Stimulated activated CD8-positive, alpha-beta memory T cell treated with anti-CD3 and anti-CD28 coated beads, Interleukin-15, amount 100 ng/mL, for 48 hours (primary cell): ENCODE measurements around the gene A4GALT.
"Not testable (repeated sequence)": the region's sequence is repeated elsewhere in the genome, so short reads cannot be mapped to it uniquely, and the experiment has no call there.

Source experiments
- DNase-seq, 2 donors: peaks; one replicate each; pipeline ENCODE4 v3.0.0-alpha.2; 2020; ENCODE audit warnings: low read depth in 2 of 2

A4GALT gene

DNA sequence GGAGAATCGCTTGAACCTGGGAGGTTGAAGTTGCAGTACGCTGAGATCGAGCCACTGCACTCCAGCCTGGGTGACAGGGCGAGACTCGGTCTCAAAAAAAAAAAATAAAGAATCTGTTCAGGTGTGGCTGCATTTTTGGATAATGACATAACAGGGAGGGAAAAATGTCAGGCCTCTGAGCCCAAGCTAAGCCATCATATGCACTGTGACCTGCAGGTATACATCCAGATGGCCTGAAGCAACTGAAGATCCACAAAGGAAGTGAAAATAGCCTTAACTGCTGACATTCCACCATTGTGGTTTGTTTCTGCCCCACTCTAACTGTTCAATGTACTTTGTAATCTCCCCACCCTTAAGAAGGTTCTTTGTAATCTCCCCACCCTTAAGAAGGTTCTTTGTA is 19.6 kb upstream of the A4GALT start:
- DNase-seq: not testable (repeated sequence)

DNA sequence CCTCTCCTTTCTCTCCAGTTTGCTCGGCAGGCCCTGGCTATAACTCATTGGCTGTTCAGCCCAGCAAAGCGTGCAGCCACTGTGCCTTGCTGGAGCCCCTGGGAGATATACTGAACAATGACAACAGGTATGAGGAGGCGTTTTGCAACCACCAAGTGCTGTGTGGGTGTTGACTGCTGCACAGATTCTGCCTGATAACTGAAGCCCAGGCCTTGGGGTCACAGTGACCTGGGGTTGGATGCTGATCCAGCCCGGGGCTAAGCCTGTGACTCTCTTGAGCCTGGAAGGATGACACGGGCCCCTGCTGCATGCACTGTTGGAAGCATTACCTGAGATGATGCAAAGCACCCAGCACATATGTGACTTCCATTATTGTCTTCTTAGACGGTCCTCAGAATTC is 13.7 kb upstream of the A4GALT start:
- no peak for DNase-seq

DNA sequence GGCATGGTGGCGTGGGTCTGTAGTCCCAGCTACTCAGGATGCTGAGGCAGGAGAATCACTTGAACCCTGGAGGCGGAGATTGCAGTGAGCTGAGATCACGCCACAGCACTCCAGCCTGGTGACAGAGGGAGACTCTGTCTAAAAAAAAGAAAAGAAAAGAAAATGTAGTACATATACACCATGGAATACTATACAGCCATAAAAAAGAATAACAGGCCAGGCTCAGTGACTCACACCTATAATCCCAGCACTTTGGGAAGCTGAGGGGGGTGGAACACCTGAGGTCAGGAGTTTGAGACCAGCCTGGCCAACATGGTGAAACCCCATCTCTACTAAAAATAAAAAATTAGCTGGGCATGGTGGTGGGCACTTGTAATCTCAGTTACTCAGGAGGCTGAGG is 12.7 kb upstream of the A4GALT start:
- not testable (repeated sequence) for DNase-seq

DNA sequence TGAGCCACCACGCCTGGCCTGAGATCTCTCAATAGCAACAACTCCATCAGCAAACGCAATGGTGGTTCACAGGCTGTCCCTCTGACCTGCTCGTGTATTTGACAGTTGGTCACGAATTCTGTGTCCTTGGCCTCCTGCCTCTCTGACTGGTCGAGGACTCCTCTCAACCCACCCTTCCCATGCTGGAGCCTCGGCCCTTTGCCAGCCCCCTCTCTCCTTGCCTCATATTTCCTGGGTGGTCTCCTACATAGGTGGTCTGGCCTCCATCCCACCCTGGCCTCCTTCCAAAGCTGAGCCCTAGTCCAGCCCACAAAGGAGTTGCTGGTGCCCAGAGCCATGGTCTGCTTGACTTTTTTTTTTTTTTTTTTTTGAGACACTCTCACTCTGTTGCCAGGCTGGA is 11.4 kb upstream of the A4GALT start:
- no peak for DNase-seq

DNA sequence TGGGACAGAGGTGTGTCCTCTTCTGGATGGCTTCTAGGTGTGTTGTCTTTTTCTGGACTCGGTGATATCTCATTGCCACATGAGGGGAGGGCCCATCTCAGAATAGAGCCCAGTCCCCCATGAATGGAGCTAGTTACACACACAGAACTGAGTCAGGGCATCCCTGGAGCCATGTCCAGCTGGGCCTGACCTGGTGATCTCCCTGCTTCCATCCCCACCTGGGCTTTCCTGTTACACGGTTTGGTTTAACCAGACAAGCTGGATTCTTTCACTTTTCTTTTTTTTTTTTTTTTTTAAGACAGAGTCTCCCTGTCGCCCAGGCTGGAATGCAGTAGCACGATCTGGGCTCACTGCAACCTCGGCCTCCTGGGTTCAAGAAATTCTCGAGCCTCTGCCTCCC is 6.1 kb upstream of the A4GALT start:
- no peak for DNase-seq

DNA sequence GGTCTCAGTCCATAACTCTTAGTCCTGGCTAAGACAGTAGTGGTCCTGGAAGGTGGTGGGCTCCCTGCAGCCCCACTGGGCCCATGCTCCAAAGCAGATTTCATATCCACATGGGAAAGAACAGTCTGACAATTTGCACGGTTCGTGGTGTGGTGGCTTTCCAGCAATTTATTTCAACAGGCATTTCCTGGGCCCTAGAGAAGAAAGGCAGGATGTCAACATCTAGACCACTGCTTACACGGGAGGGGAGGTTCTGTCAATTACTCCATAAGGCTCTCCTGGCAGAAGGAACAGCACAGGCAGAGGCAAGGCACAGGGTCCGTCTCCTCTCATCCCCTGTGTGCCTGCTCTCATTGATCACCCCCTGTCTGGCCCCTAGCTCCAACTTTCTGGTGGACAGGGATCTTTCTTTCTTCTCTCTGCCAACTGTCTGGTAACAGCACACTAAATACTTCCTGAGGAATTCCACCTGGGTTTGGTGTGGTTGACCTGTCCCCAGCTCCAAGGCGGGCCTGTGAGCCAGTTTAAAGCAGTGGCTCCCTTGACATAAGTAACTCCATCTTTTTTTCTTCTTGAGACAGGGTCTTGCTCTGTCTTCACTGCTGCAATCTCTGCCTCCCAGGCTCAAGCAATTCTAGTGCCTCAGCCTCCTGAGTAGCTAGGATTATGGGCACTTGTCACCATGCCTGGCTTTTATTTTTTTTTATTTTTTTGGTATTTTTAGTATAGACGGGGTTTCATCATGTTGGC is 5.1 kb upstream of the A4GALT start:
- no peak for DNase-seq

DNA sequence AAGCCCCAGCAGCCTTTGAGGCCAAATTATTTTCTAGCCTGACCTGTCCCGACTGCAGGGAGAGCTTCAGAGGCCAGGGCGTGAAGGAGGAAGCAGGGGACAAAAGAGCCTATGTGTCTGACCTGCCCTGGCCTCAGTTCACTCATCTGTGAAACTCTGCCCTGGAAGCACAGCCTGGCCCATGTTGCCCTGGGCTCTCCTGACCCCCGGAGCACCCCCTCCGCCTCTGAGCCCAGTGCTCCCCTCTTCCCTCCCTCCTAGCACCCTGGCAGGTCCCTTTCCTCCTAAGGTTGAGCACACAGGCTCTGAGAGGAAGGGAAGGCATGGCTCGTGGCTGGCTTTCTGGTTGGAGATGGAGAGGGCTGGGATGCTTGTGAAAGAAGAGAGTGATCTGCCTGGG is 3.4 kb upstream of the A4GALT start:
- DNase-seq: no peak

DNA sequence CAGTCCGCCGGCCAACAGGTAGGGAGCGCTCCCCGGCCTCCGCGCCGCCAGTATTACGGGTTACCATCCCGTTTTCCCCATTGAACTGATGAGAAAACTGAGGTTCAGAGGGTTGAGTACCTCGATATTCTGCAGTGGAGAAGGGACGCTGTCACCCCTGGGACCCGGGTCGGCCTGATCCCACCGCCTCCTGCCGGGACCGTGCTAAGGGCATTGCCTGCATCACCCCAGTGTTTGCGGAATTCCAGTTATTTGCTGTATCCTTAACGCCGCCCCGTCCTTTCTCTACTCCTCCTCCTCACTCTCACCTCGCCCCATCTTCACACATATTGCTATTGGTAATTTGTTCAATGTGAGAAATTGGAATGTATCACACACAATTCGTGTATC is 370 bp upstream of the A4GALT start:
- DNase-seq: no peak

DNA sequence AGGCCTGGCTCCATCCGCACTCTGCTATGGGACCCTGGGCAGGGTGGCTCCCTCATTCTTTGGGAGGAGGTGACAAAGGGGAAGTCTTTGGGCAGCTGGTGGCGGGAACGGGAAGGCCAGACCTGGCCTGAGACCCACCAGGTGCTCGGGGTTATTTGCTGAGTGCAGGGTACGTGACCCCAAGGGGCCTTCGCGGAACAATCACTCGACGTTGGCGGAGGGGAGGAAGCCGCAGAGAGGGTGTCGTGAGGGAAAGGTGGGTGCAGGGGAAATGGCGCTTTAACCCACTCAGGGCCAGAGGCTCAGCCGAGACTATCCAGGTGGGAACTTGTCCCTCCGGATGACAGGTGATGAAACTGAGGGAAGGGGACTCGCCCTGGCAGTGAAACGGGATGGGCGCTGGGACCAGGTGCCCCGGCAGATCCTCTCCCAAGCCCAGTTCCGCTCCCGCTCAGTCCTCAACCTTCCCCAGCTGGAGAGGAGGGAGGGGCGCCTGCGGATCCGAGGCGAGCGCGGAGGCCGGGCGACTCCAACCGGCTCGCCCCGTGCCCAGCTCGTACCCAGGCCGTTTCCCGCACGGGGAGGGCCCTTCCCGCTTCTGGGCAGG is 911 bp downstream of the A4GALT start:
- no peak for DNase-seq

DNA sequence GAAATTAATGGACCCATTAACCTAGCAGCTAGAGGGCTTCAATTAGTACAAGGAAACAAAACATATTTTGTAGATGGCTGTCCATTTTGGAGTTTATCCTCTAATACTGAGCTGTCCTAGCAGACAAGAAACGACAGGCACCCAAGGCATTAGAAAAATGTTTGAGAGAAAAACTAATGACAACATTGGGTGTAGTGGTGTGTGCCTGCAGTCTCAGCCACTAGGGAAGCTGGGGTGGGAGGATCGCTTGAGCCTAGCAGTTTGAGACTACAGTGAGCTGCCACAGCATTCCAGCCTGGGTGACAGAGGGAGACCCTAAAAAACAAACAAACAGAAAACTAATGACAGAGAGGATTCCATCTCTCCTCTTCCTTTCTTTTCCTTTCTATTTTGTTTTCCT is 1.5 kb downstream of the A4GALT start:
- no peak for DNase-seq

DNA sequence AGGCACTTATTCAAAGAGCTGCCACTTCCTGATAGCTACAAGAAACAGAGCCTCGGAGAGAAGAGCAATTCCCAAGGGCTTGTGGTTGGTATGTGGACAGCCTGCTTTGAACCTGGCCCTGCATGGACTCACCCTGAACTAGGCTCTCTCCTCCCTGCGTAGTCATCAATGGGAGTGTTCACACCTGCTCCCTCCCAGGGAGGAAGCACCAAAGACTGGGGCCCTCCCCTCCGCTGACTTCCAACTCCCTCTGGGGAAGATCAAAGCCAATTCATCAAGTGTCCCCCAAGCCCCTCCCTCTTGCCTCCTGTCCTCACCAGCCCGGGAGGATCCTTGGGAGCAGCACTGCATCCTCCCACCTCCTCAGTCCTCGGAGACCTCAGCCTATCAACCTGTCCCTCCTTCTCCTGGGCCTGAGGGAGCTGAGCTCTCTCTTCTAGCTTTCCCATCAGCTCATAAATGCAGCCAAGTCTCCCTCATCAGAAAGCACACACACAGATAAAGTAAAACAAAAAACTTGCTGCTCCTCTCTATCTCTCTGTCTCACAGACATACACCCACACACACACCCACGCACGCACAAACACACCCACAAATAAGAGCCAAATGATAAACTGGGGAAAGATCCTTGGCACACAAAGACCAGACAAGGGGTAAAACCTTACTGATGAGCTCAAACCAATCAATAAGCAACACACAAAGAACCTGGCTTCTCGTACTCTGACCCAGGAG is 3.3 kb downstream of the A4GALT start:
- DNase-seq: no peak

DNA sequence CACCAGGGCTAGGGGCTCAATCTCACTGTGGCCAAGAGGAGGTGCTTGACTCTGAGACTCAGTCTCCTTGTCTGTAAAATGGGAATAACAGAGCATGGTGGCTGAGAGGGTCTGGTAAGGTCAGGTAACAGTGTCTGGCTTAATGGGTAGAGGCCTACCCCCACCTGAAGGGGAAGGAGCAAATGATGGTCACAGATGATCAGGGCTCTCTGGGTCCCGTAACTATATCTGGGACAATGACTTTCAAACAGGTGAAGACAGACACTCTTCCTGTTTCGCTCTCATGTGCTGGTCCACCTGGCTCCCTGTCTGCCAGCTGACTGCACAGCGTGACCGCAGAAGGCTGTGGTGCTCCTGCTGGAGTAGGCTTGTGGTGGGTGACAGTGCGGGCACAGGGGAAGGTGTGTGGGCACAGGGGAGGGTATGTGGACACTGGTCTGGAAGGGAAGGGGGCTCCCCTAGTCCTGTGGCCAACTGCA is 4.0 kb downstream of the A4GALT start:
- no peak for DNase-seq

DNA sequence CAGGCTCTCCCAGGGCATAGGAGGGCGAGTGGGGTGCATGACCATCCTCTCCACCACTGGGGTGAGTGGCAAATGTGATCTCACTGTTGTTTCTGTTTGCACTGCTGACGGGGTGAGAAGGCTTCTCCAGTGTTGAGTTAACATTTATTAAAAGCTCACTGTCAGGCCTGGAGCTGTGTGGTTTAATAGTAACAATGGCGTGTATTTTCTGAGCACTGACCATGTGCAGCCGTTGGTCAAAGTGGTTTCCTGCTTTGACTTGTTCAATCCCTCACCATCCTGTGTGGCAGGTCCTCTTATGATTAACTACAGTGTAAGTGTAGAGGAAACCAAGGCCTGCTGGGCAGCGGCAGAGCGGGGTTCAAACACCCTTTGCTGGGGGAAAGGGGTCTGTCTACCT is 4.4 kb downstream of the A4GALT start:
- no peak for DNase-seq

DNA sequence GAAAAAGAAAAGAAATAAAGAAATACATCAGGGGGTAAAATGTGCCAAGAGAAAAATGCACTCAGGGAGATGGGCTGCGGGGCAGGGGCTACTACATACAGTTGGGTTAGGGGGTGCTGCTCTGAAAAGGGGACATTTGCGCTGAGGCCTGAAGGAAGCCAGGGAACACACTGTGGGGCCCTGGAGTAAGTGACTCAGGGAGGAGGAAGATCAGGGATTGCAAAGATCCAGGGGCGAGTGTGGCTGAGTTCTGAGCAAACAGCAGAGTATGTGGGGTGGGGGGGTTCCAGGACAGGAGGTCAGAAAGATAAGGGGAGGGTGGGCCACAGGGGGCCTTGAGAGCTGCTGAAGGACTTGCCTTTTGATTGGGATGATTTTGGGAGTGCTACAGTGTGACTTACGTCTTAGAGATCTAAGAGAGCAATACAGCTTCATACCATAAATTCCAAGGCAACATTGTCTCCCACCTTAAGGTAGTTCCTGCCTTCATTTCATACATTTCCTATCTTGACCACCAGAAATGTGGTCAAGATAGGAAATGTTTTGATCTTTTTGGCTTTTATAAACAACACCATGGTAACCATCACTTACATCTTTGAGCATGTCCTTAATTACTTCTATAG is 5.8 kb downstream of the A4GALT start:
- no peak for DNase-seq

DNA sequence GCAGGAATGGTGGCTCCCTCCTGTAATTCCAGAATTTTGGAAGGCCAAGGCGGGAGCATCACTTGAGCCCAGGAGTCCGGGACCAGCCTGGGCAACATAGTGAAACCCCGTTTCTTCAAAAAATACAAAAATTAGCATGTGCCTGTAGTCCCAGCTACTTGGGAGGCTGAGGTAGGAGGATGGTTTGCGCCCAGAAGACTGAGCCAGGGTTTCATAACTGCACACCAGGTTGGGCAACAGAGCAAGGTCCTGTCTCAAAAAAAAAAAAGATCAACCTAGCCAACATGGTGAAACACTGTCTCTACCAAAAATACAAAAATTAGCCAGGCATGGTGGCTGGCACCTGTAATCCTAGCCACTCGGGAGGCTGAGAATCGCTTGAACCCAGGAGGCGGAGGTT is 6.4 kb downstream of the A4GALT start:
- DNase-seq: no peak

DNA sequence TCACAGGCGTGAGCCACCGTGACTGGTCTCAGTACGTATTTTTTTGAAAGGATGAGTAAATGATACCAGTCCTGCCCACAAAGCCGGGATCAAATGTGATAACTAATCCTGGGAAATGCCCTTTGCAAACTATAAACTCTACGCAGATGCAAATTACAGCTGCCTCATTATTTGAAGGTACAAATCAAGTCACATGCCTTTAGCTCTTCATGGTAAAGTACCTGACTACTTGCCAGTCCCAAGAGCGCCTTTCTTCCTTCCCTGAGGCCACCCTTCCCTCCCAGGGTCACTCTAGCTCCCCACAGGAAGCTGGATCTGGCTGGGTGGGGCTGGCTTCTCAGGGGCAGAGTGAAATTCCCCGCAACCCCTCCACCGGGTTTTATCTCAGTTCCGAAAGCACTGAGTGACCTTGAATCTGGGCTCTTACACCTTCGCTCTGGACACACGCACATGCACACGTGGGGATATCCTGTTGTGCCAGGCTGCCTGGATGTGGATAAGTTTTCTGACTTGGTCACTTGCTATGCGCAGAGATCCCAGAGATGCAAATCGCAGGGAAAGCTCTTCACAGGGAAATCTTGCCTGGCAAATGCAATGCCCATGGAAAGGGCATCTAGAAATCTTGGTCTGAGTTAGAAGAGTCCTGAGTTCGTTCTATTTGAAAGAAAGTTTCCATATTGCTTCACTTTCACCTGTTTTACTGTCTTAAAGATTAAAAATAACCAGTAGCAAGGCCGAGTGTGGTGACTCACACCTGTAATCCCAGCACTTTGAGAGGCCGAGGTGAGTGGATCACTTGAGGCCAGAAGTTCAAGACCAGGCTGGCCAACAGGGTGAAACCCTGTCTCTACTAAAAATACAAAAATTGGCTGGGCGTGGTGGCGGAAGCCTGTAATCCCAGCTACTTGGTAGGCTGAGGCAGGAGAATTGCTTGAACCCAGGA is 8.5 kb downstream of the A4GALT start:
- no peak for DNase-seq

DNA sequence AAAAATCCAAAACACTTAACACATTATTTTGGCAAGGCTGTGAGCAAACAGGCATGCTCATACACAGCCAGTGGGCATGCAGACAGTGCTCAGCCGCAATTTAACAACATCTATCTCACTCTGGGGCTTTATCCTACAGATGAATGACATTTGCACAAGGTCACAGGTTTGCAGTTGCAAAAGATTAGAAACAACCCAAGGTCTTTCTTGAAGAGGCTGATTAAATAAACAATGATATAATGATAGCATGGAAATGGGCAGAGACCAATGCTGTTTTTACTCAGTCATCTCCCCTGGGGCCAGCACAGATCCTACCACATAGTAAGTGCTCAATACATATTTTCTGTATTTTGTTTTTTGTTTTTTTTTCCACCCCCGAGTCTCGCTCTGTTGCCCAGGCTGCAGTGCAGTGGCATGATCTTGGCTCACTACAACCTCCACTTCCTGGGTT is 9.4 kb downstream of the A4GALT start:
- no peak for DNase-seq

DNA sequence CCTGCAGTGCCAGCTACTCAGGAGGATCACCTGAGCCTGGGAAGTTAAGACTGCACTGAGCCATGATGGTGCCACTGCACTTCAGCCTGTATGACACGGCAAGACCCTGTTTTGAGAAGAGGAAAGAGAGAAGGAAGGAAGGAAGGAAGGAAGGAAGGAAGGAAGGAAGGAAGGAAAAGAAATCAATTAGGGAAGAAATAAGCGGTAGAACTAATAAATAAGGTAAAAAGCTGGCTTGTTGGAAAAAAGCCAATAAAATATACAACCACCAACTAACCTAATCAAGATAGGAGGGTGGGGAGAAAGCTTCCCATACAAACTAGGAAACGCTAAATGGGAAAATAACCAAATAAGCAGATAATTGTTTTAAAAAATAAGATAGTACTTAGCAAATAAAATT is 12.3 kb downstream of the A4GALT start:
- no peak for DNase-seq

DNA sequence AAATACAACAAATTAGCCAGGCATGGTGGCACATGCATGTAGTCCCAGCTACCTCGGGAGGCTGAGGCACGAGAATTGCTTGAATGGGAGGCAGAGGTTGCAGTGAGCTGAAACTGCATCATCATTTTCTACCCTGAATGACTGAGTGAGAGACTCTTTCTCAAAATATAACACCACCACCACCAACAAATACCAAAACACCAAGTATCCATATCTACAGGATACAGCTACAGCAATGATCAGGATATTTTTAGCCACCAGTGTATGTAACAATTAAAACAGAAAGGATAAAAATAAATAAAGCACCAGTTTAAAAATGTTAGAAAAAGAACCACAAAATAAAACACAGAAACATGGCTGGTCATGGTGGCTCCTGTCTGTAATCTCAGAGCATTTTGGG is 13.2 kb downstream of the A4GALT start:
- DNase-seq: no peak

DNA sequence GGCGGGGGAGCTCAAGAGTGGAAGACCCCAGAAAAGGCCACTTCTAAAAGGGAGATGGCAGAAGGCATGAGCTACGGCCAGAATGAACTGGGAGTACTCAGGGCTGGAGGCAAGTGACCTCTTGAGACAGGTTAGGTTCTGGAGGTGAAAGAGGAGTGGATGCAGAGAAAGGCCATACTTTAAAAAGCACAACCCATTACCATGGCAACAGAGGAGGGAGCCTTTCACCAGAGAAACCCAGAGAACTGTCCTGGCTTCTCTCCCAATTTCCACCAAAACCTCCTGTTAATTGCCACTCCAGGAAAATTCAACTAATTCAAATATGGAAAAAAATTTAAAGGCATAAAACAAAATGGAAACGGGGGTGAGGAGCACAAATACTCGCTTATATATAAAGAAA is 15.8 kb downstream of the A4GALT start:
- DNase-seq: no peak

DNA sequence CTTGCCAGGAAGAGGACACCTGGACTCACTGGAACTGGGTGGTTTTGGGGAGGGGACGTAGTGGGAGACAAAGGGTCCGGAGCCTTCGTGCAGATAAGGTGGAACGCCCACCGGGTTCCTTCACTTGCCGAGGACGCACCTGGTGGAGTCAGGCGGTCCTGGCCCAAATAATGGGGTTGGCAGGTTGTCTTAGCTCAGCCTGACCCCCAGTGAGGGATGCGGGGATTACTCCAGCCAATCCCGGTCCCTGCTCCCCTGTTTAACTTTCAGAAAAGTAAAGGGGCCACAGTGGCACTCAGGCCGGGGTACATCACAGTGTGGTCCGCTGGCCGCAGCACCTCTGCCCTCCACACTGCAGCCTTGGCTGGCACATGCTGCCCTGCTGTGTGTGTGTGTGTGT is 18.0 kb downstream of the A4GALT start:
- no peak for DNase-seq
